A673 (cell line): Measurements from ENCODE around the gene UGT1A8.

ENCODE experiments used
- CTCF ChIP-seq: fragments of 300-800, 200-600 bp; sonication (generic); conservative IDR thresholded peaks from 2 replicates; pipeline ENCODE4 v1.5.1; 2017; ENCODE audit warnings: low read depth, mild to moderate bottlenecking, antibody characterized with exemption, low read length, moderate library complexity, mixed read lengths
- EZH2 ChIP-seq: fragments of 200-600 bp; sonication (generic); IDR thresholded peaks from 2 replicates; pipeline ENCODE4 v1.6.1; 2017; ENCODE audit warnings: borderline replicate concordance, low read depth, mild to moderate bottlenecking, mixed read lengths, antibody characterized with exemption, low read length; ENCODE audit not compliant: poor library complexity, severe bottlenecking

DNA sequence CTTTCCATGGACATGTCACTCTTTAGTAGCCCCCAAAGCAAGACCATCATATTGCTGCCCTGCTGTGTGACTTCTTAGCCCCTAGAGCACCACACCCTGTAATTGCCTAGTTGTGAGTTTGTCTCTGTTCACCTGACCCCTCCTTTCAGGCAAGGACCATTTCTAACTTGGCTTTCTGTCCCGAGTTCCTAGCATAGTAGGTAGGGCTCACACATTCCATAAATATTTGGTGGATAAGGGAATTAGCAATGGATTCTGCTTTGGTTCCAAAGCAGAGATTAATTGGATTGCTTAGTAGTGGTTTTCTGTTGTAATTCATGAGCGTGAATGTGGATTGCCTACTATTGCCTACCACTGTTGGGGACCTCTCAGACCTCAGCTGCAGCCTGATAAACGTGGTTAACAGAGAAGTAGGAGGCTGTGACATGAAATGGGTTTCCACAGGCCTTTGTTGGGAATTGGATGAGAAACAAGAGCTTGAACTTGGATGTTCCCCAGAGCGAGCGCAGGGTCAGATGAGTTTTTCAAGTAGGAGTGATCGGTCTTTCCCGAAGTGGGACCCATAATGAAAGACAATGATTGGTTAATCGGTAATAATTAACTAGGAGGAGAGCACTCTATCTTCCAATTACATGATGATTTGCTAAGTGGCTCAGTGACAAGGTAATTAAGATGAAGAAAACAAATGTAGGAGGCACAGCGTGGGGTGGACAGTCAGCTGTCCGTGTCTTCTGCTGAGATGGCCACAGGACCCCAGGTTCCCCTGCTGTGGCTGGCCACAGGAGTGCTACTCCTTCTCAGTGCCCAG, 129.2 kb downstream of the UGT1A8 start:
- TF ChIP-seq CTCF (no peak), EZH2 (no peak)
